Measurements from ENCODE around the gene TBC1D22B. TPM values are rescaled to one million over a fixed set of nuclear protein-coding genes. Genes with fewer than 3 reads are reported as not detected.
A peak's percentile ranks its signal among the peaks of the same experiment; 100 is the strongest.

The TBC1D22B gene
- total RNA-seq, 1 donor from 2014 or later: 12.5 TPM

- H3K4me1 ChIP-seq: no peaks in the 10 kb centered on the region
- TF ChIP-seq CTCF (IDR thresholded peaks at IDR 0.05): no peak
- no peak for TF ChIP-seq POLR2AphosphoS5 (IDR thresholded peaks at IDR 0.05; ENCODE audit: insufficient read depth in 1 of 2, low read depth in 1 of 2)
- TF ChIP-seq POLR2A (IDR thresholded peaks at IDR 0.05): no peak
- no peaks in the 10 kb centered on the region for H3K9me3 ChIP-seq
- H3K4me3 ChIP-seq: no peak overlapping the region
- H3K27ac ChIP-seq: no peak overlapping the region
- peaks cover 0 to 23% of the 10 kb centered on the region in 2 donors for H3K36me3 ChIP-seq
- no peak for DNase-seq (ENCODE audit: extremely low spot score in 2 of 2)
- no peaks in the 10 kb centered on the region for H3K27me3 ChIP-seq
- intact Hi-C loops (cut with DNase I): no loop called here
These were observed 41.4 kb downstream of the TBC1D22B start for GRCh38 chr6:37298958-37299357.

GRCh38 chr6:37299990-37300389 lies 42.4 kb downstream of the TBC1D22B start:
- DNase-seq (ENCODE audit: extremely low spot score in 2 of 2): no peak
- Histone ChIP-seq H3K36me3 (peaks cover 0 to 13% of the 10 kb centered on the region in 2 donors), H3K4me1 (no peaks in the 10 kb centered on the region), H3K4me3 (no peak overlapping the region), H3K9me3 (no peaks in the 10 kb centered on the region), H3K27me3 (no peaks in the 10 kb centered on the region), H3K27ac (no peak overlapping the region)
- TF ChIP-seq CTCF (IDR thresholded peaks at IDR 0.05): no peak
- TF ChIP-seq POLR2AphosphoS5 (IDR thresholded peaks at IDR 0.05; ENCODE audit: insufficient read depth in 1 of 2, low read depth in 1 of 2): no peak
- no peak for TF ChIP-seq POLR2A (IDR thresholded peaks at IDR 0.05)
- intact Hi-C loops (cut with DNase I): no loop called here

GRCh38 chr6:37302086-37302686 lies 44.6 kb downstream of the TBC1D22B start:
- TF ChIP-seq POLR2AphosphoS5 (IDR thresholded peaks at IDR 0.05; ENCODE audit: insufficient read depth in 1 of 2, low read depth in 1 of 2): no peak
- TF ChIP-seq CTCF (IDR thresholded peaks at IDR 0.05): no peak
- TF ChIP-seq POLR2A (IDR thresholded peaks at IDR 0.05): no peak
- Histone ChIP-seq H3K36me3 (peaks cover 0 to 13% of the 10 kb centered on the region in 2 donors), H3K9me3 (no peaks in the 10 kb centered on the region), H3K4me1 (peaks cover under 1% of the 10 kb centered on the region), H3K27me3 (no peaks in the 10 kb centered on the region), H3K4me3 (no peak overlapping the region), H3K27ac (no peak overlapping the region)
- DNase-seq (ENCODE audit: extremely low spot score in 2 of 2): no peak
- intact Hi-C loops (cut with DNase I): no loop called here

- DNase-seq (ENCODE audit: extremely low spot score in 2 of 2): no peak
- Histone ChIP-seq H3K9me3 (no peaks in the 10 kb centered on the region), H3K4me3 (no peak overlapping the region), H3K36me3 (peaks cover 0 to 13% of the 10 kb centered on the region in 2 donors), H3K27ac (no peak overlapping the region), H3K4me1 (peaks cover 10% of the 10 kb centered on the region), H3K27me3 (no peaks in the 10 kb centered on the region)
- intact Hi-C loops (cut with DNase I): no loop called here
- TF ChIP-seq POLR2A (IDR thresholded peaks at IDR 0.05) (no peak), POLR2AphosphoS5 (IDR thresholded peaks at IDR 0.05; ENCODE audit: insufficient read depth in 1 of 2, low read depth in 1 of 2) (no peak), CTCF (IDR thresholded peaks at IDR 0.05) (no peak)
These were observed 45.6 kb downstream of the TBC1D22B start for GRCh38 chr6:37303091-37303660.

GRCh38 chr6:37303891-37304503 lies 46.4 kb downstream of the TBC1D22B start:
- intact Hi-C loops (cut with DNase I): no loop called here

More at GRCh38 chr6:37303891-37304503, 46.4 kb downstream of the TBC1D22B start:
- Histone ChIP-seq H3K36me3 (peaks cover 0 to 13% of the 10 kb centered on the region in 2 donors), H3K4me3 (no peak overlapping the region), H3K27ac (no peak overlapping the region), H3K9me3 (no peaks in the 10 kb centered on the region), H3K27me3 (no peaks in the 10 kb centered on the region), H3K4me1 (peaks cover 16% of the 10 kb centered on the region)
- DNase-seq (ENCODE audit: extremely low spot score in 2 of 2): no peak
- TF ChIP-seq CTCF (IDR thresholded peaks at IDR 0.05) (peak in 1 of 3 experiments; percentile 22), POLR2AphosphoS5 (IDR thresholded peaks at IDR 0.05; ENCODE audit: insufficient read depth in 1 of 2, low read depth in 1 of 2) (no peak)
